HG02759 (cell line): Measurements from ENCODE around the gene TAS2R3.

Source experiments
- ATAC-seq: cut with Tn5 transposase; IDR thresholded peaks from one replicate; pipeline ENCODE4 v1.9.1; 2021; ENCODE audit warnings: mild to moderate bottlenecking, moderate library complexity; ENCODE audit not compliant: unreplicated experiment

TAS2R3 gene

DNA sequence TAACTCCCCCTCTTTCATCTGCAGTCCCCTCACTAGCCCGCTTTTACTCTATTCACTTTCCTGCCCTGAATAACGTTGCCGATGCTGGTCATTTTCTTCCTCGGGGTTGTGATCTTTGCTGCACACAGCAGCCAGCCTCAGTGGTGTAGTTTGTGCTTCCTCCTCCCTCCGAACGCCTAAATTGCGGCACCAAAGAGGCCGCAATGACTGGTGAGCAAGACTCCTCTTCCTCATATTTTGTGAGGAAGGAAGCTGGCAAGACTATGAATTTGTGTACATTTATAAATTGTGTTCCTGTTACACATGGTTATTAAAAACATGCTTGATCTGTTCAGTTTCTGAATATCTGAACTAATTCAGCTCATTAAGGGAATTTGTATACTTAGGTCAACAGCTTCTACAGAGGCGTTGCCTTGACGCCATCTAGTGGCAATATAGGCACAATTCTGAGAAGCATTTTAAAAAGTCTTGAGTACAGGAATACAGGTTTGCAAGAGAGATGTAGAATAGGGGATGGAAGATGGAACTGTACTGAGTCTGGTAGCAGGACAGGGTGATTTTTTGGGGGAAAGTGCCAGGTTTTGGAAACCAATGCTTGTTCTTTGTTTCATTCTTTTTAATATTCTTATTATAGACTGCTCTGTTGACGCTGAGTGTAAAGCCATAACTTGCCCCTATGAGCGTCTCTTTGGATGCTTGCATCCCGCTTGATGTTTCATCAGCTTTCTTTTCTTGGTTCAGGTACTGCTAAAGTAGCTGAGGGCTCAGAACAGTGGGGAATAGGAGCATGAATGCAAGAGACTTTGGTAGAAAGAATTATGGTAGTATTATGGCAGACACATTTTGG lies 22.0 kb downstream of the TAS2R3 start:
- ATAC-seq, result peak; percentile 72

DNA sequence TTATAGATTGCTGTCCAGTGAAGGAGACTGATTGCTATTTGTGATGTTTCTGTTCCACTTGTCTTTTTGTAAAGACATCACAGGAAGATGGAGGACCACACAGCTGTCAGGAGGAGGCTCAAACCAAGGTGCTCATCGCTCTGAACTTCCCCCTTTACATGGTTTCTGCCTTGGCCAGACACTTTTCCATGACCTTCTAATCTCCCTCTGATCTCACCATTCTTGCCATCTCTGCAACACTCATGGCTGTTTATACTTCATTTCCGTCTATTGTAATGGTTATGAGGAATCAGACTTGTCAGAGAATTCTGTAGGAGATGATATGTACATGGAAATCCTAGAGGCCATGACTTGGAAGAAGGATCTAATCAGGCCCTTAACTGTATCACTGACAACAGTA lies 24.4 kb downstream of the TAS2R3 start:
- no peak for ATAC-seq

DNA sequence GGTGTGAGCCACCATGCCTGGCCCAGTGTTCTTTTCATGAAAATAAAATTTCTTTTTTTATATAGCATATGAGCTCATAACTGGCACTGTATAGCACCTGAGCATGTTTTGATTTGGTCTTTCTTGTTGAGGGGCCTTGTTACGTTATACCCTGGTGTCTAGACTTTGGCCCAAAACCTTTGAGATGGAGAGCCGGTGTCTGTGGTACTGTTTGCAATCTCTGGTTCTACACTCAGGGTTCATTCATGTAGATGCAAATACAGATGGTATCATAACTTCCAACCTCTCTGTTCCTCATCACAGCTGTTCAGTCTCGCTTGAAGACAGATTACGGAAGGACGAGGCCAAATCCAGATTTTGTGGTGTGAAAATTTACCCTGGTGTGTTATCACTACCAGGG lies 26.0 kb downstream of the TAS2R3 start, which contains the start of gene TAS2R5:
Gene TAS2R5, plus strand, starts transcription at position 301 of the 400 bp plus-strand sequence. CDS start 145 bp downstream, outside the sequence.
- ATAC-seq, result no peak

DNA sequence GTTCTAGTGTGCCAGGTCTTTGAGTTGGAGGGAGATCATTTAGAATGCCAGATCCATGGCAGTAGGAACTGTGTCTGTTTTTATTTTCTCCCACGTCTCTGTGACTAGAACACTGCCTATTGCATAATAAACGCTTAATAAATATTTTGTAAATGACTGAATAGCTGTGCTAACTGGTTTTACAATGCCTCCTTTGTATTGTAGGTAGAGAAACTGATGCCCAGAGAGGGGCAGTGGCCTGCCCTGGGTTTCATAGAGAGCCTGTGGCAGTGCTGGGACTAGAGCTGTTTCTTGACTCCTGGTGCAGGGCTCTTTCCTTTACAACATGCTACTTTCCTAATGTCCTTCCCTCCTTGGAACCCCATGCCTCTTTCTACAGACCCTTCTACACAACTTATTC lies 28.6 kb downstream of the TAS2R3 start:
- no peak for ATAC-seq
